ENCODE measurements around the gene NARF.

GRCh38 chr17:82507631-82508175 is 49.2 kb downstream of the NARF start:
- no peak for TF ChIP-seq CTCF (IDR thresholded peaks at IDR 0.05)
- TF ChIP-seq POLR2A (IDR thresholded peaks at IDR 0.05) = no peak
